Dedifferentiated amniotic fluid mesenchymal stem cell (primary cell): ENCODE measurements around the gene LRRC49.
"Not testable (repeated sequence)": the region's sequence is repeated elsewhere in the genome, so short reads cannot be mapped to it uniquely, and the experiment has no call there.

Experiments used
- DNase-seq: peaks from one replicate; pipeline ENCODE4 v3.0.0-alpha.2; 2016; ENCODE audit errors: extremely low spot score

The LRRC49 gene

GRCh38 chr15:70974004-70974832, 81.6 kb downstream of the LRRC49 start:
- peak; percentile 81 for DNase-seq

GRCh38 chr15:70976851-70977250, 84.2 kb downstream of the LRRC49 start:
- DNase-seq, result peak; percentile 92

- no peak for DNase-seq
These were observed 102.9 kb downstream of the LRRC49 start for GRCh38 chr15:70995383-70995970.

- DNase-seq, result no peak
These were observed 105.7 kb downstream of the LRRC49 start for GRCh38 chr15:70998319-70998718.

- no peak for DNase-seq
These were observed 109.7 kb downstream of the LRRC49 start for GRCh38 chr15:71002316-71002715.

- DNase-seq, result no peak
These were observed 110.7 kb downstream of the LRRC49 start for GRCh38 chr15:71003319-71003718.

GRCh38 chr15:71004506-71004905, 111.9 kb downstream of the LRRC49 start:
- DNase-seq, result not testable (repeated sequence)

- no peak for DNase-seq
These were observed 113.3 kb downstream of the LRRC49 start for GRCh38 chr15:71005895-71006294.

- DNase-seq, result no peak
These were observed 115.7 kb downstream of the LRRC49 start for GRCh38 chr15:71008250-71008870.

GRCh38 chr15:71010472-71010871, 117.8 kb downstream of the LRRC49 start:
- no peak for DNase-seq

- no peak for DNase-seq
These were observed 118.4 kb downstream of the LRRC49 start for GRCh38 chr15:71010997-71011396.

- DNase-seq, result peak; percentile 40
These were observed 119.0 kb downstream of the LRRC49 start for GRCh38 chr15:71011503-71012155.

- DNase-seq, result no peak
These were observed 120.8 kb downstream of the LRRC49 start for GRCh38 chr15:71013446-71013845.

GRCh38 chr15:71015342-71015741, 122.7 kb downstream of the LRRC49 start:
- DNase-seq, result no peak

GRCh38 chr15:71031232-71031631, 138.6 kb downstream of the LRRC49 start:
- not testable (repeated sequence) for DNase-seq

- DNase-seq, result not testable (repeated sequence)
These were observed 142.9 kb downstream of the LRRC49 start for GRCh38 chr15:71035478-71035877.

GRCh38 chr15:71042356-71042922, 149.8 kb downstream of the LRRC49 start:
- DNase-seq, result no peak

GRCh38 chr15:71043373-71043772, 150.7 kb downstream of the LRRC49 start:
- no peak for DNase-seq

- DNase-seq, result no peak
These were observed 151.4 kb downstream of the LRRC49 start for GRCh38 chr15:71044006-71044405.

- not testable (repeated sequence) for DNase-seq
These were observed 153.5 kb downstream of the LRRC49 start for GRCh38 chr15:71046146-71046545.

GRCh38 chr15:71048913-71049675, 156.5 kb downstream of the LRRC49 start:
- DNase-seq, result peak; percentile 65
